GM10847 (cell line): Measurements from ENCODE around the gene HLCS.

Experiments
- POLR2A ChIP-seq: IDR thresholded peaks from 2 replicates; pipeline ENCODE4 v1.6.1; 2011; ENCODE audit not compliant: insufficient read length; ENCODE audit errors: extremely low read depth

The HLCS gene

DNA sequence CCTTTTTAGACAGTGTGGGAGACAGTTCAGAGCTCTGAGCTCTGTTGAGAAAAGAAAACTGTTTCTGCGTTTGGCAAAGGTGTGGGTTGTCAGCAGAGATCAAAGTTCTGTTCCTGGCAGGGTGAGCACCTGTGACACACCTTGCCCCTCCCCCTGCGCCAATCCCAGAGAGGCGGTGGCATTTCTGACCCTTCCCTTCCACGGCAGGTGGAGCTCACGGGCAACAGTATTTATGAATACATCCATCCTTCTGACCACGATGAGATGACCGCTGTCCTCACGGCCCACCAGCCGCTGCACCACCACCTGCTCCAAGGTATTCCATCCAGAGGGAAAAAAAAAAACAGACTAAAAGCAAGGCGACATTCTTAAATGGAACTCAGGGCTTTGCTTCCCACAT is 246.9 kb downstream of the HLCS start:
- no peak for TF ChIP-seq POLR2A

DNA sequence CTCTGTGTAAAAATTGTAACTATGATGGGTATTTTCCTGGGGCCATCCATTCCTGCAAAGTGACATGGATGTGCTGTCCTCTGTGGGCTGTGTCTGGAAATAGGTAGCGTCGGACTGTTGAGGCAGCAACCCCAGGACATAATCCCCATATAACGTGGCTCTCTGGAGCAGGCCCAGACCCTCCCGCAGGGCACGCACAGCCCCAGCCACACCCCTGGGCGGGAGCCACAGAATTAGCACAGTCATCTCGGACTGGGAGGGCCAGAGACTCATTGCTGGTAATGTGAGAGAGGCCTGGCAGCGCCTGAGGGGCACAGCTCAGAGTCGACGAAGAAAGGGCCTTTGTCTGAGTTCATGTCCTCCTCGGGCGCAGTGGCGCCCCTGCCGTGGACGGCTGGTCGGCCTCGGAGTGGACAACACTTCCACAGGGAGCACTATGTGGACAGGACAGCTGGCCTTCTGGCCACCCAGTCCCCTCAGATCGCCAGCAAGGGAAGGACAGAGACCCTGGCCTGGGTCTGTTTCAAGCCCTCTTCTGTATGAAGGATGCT is 247.4 kb downstream of the HLCS start:
- TF ChIP-seq POLR2A, result no peak

DNA sequence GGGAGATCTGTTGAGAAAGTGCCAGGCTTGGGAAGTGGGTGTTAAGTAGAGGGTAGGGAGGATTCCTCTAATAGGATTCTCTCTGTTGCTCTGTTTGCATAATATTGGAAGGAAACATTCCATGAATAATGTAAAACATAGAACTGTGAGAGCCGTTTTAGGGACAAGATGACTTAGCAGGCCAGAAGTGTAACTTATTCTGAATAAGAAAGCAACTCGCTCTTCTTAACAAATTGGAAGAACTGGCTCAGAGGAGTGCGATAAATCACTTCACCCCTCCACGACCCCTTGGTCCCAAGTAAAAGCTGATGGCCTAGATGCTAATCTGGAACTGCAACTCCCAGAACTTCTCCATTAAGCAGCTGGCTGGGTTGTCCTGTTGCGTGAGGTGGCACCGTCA is 248.5 kb downstream of the HLCS start:
- TF ChIP-seq POLR2A, result no peak

DNA sequence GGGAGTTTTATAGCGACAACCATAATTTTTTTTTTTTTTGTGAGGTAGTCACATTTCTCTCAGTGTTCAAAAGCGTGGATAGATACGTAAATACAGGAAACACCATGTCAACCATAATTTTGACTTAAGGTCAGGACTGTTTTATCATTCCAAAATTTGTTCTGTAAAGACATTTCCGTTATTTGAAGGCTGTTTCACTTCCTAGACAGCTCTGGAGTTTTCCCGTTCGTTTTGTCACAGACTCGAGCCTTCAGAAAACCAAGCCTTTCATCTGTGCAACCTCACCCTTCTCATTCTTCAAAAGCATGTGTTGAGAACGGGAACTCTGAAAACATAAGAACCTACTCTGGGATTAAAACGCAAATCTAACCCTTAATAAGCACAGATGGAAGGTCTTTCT is 249.6 kb downstream of the HLCS start:
- TF ChIP-seq POLR2A, result no peak

DNA sequence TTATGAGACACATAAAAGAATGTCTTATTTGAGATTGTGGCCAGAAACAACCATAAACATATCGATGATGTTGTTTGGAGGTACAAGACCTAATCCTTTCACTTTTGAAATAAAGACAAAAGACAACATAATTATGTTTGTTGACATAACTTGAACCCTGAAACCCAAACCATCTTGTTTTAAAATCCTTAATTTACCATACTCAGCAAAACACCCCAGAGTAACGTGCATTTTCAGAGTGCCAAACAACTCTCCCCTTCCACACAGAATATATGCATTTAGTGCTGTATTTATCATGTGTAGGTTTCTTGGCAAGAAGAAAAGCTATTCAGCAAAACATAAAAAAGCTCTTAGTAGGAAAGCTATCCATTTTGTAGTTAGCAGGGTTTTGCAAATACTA is 250.1 kb downstream of the HLCS start:
- no peak for TF ChIP-seq POLR2A

DNA sequence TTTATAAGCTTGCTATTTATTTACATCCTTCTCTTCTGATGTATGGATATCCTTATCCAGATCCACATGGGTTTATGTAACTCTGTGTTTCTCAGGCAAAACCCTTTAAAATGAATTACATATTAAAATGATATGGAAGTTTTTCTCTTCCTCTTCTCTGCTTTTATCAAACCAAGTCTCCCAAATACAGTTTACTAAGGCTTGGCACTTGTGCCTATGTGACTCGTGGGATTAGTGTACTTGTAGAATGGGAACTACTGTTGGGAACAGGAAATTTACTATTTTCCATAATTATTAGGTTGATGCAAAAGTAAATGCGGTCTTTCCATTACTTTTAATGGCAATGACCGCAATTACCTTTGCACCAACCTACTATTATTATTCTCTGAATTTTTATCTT is 252.7 kb downstream of the HLCS start:
- no peak for TF ChIP-seq POLR2A

DNA sequence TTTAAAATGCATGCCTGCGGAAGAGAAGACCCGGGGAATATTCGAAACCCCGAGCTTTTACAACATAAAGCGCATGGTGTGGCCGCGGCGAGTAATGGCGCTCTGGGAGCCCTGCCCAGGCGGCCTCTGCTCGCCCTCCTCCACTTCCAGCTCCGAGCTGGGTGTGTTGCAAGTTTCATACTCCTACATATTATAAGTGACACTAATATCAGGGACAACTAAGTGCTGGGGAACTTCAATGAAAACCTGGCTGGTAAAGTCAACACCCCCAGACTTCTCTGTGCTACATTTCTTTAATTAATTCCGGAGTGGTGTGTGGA is 255.8 kb downstream of the HLCS start:
- TF ChIP-seq POLR2A, result no peak

DNA sequence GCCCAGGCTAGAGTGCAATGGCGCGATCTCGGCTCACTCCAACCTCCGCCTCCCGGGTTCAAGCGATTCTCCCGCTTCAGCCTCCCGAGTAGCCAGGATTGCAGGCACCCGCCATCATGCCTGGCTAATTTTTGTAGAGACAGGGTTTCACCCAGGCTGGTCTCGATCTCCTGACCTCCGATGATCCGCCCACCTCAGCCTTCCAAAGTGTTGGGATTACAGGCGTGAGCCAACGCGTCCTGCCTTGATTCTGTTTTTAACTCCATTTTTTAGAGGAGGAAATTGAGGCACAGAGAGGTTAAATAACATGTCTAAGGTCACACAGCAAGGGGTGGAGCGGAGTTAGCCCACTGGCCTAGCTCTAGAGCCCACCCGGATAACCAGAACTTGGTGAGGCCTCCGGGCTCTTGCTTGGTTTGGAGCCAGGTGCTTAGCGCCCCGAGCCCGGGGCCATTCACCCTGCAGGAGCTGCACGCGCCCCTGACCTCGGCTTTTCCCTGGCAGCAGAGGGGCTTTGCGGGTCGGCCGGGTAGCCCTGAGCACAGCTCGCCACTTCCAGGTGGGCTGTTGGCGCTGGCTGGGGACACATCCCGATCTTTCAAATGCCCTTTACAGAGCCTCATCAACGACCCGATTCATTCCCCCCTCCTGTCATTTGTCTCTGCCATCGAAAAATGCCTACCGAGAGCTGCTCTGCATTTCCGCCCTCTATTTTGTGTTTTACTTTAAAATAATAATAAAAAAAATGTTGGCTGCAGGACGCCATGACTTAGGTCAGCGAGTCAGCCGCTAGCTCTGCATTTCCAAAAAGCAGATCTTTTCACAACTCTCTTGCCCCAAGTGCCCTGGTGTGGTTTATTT is 256.4 kb downstream of the HLCS start:
- no peak for TF ChIP-seq POLR2A

DNA sequence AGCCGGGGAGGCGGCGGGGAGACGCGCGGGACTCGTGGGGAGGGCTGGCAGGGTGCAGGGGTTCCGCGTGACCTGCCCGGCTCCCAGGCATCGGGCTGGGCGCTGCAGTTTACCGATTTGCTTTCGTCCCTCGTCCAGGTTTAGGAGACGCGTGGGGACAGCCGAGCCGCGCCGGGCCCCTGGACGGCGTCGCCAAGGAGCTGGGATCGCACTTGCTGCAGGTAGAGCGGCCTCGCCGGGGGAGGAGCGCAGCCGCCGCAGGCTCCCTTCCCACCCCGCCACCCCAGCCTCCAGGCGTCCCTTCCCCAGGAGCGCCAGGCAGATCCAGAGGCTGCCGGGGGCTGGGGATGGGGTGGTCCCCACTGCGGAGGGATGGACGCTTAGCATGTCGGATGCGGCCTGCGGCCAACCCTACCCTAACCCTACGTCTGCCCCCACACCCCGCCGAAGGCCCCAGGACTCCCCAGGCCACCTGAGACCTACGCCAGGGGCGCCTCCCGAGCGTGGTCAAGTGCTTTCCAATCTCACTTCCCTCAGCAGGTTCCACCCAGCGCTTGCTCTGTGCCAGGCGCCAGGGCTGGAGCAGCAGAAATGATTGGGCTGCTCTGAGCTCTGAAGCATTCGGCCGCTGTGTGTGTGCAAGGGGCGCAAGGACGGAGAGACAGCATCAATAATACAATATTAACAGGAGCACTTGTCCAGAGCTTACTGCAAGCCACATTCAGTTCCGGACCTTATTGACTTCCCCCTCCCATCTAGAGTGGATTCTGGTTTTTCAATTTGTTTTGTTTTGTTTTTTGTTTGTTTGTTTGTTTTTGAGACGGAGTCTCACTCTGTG is 257.2 kb downstream of the HLCS start:
- TF ChIP-seq POLR2A, result no peak

DNA sequence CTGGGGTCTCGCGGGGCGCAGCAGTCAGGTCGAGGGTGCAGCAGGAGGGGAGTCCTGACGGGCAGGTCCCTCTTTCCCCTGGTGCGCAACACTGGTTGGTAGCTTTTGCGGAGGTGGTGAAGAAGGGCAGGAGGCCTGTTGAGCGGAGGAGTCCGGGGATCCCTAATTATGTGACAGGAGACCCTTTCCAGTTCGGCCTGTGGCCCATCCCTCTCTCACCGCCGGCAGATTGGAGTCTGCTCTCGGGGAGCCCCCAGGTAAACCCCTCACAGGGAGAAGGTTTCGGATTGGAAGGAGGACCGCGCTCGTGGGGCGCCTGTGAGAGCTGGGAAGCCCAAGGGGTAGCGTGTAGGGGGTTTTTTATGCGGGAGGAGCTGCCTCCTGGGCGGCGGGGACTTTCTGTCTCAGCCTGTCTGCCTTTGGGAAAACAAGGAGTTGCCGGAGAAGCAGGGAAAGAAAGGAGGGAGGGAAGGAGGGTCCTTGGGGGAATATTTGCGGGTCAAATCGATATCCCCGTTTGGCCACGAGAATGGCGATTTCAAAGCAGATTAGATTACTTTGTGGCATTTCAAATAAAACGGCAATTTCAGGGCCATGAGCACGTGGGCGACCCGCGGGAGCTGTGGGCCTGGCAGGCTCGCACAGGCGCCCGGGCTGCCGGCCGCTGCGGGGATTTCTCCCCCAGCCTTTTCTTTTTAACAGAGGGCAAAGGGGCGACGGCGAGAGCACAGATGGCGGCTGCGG is 258.0 kb downstream of the HLCS start:
- TF ChIP-seq POLR2A, result no peak

DNA sequence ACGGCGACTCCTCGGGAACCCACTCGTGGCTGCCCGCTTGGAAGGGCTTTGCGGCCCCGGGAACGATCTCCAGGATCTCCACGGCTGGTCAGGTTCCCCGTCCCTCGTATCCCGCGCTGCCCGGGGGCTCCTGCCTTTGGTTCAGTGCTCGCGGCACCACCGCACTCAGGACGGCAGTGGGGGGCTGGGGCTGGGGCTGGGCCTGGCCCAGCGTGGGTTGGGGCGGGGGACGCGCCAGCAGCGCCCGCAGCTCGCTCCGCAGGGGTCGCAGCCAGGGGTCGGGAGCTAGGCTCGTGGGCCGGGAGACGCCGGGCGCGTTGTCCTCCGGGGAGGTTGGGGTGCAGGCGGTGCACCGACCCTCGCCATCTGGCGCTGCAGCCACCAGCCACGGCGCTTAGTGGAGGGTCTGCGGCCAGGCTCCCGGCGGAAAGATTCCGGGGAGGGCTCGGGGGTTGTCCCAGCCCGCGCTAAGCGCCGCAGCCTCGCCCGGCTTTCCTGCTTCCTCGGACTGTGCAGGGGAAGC is 258.6 kb downstream of the HLCS start:
- TF ChIP-seq POLR2A, result no peak

DNA sequence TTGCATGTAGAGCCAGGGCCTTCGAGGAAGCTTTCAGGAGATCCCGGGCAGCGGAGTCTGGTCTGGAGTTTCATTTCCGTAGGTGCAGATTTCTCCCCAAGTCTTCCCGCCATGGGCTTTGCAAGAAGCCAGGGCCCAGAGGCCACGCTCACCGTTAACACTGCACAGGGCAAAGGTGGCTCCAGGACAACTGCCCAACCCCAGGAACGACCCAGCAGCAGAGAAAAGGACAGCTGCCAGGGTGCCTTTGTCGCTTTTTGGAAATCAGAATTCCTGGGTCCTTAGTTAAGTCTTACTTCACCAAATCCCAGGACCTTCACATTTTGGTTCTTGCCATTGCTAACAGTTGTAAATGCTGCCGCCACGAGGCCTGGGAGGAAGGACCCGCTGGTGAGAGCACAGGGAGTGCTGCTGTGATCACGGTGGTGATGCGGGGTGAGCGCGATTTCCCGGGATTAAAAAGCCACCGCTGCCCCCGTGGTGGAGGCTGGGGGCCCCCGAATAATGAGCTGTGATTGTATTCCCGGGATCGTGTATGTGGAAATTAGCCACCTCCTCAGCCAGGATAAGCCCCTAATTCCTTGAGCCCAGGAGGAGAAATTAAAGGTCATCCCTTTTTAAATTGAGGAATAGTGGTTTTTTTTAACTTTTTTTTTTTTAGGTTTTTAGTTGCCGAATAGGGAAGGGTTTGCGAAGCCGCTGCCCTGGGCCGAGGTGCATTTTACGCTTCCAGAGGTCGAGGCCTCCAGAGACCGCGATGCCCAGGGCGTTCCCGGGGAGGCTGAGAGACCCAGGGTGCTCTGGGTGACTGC is 259.3 kb downstream of the HLCS start:
- no peak for TF ChIP-seq POLR2A

DNA sequence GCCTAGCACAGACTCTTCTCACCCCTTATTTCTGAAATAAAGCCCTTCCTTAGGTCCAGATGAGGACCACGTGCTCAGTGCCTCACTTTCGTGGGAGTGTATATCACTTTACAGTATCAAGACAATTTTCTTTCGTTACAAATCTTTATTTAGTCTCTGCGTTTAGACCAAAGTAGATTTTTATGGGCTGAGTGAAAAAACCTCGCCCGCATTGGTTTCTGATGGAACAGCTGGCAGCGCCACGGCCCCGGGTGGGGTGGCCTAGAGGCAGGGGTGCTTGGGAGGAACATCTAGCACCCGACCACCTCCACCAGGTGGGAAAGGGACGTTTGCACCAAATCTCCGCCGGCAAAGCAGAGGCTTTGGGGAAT is 260.0 kb downstream of the HLCS start:
- no peak for TF ChIP-seq POLR2A

DNA sequence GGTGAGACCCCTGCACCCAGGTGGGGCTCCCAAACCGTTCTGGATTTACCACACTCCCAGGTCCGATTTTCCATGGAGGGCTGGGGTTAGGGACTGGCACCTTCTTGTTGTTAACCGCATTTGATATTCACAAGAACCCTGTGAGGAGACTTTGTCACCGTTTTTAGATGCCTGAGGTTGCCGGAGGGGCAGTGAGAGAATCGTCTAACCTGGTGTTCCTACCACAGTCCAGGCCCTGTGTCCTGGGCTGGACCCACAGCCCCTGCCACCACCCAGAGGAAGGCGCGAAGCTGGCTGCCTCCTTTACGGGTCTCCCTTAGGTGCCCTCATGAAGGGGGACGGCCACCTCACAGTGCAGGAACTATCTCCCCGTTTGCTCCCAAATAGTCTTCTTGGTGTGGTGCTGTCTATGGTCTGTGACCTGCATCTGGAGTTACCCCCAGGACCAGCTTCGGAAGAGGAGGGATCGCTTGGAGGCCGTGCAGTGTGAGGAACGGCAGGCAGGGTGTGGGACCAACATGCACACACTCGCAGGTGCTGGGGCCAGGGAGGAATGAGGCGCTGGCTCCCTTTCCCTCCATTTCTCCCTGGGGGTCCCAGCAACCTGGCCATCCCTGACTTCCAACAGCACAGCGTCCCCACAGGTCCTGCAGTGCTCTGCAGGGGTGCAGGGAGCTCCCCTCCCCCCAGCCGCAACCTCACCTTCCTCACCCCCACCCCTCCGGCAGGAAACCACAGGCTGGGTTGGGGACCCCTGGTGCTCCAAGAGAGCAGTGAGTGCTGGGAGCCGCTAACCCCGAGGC is 260.6 kb downstream of the HLCS start:
- no peak for TF ChIP-seq POLR2A
